ENCODE measurements around the gene NPC2.

NPC2 gene

DNA sequence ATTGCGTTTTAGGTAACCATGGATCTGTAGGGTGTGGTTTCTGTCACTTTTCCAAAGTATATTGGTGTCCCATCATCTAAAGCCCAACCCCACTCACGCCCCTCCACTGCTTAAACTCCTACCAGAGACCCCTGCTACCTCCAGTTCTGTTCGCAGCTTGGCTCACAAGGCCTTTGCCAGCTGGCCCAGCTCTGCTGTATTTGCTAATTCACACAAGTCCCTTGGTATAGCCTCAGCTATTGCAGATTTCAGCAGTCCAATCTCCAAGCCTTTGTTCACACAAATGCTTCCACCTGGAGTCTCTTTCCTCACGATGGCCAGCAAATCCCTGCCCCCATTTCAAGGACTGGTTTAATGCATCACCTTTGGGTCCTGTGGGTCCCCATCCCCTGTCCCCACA lies 24.6 kb upstream of the NPC2 start:
- Histone ChIP-seq H3K4me1 (ENCODE audit: control insufficient read depth, insufficient read depth, low read length) (peaks cover 25% of the 10 kb centered on the region), H3K9ac (ENCODE audit: low read depth, low read length) (no peak overlapping the region), H3K36me3 (ENCODE audit: insufficient read depth, low read length) (peaks cover 93% of the 10 kb centered on the region)

DNA sequence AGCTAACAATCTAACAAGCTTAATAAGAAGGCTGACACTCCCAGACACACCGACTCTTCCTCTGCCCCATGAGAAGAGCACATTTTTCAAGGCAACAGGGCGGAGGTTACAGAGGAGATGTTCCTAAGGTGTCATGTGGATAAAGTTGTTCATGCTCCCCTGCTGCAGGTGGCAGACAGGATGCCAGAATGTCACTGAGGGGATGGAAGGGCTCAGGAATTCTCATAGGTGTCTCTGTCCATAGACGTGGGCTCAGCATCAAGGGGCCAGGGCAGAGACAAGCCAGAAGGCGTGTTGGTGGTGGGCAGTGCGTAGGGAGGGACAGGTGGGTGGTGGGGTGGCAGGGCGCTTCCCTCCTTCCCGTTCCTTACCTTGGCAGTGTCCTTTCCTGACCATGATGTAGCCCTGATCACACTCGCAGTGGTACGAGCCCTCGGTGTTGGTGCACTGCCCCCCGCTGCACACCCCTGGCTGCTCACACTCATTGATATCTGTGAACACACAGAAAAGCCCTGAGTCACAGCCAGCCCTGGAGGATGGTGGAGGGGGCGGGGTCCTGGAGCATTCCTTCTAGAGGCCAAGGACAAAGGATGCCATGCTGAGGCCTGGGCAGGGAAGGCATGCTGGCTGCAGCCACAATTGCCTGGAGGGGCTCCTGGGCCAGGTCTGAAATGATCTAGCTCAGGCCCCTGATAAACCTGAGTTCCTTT lies 23.5 kb upstream of the NPC2 start:
- H3K27me3 ChIP-seq (ENCODE audit: control insufficient read depth, insufficient read depth, low read length), result no peaks in the 10 kb centered on the region
- H3K4me2 ChIP-seq (ENCODE audit: low read length), result no peak overlapping the region
- H3K4me3 ChIP-seq (ENCODE audit: low read length), result no peak overlapping the region
- H3K36me3 ChIP-seq (ENCODE audit: insufficient read depth, low read length), result peaks cover 91% of the 10 kb centered on the region
- H3K9ac ChIP-seq (ENCODE audit: low read depth, low read length), result no peak overlapping the region
- H3K9me3 ChIP-seq (replicated peaks; ENCODE audit: low read length), result no peaks in the 10 kb centered on the region
- H3K4me1 ChIP-seq (ENCODE audit: control insufficient read depth, insufficient read depth, low read length), result peaks cover 36% of the 10 kb centered on the region

More for the DNA sequence above, 24.6 kb upstream of the NPC2 start:
- Histone ChIP-seq H3K4me2 (ENCODE audit: low read length) (no peak overlapping the region), H3K4me3 (ENCODE audit: low read length) (no peak overlapping the region), H3K27me3 (ENCODE audit: control insufficient read depth, insufficient read depth, low read length) (no peaks in the 10 kb centered on the region), H3K9me3 (replicated peaks; ENCODE audit: low read length) (no peaks in the 10 kb centered on the region)

DNA sequence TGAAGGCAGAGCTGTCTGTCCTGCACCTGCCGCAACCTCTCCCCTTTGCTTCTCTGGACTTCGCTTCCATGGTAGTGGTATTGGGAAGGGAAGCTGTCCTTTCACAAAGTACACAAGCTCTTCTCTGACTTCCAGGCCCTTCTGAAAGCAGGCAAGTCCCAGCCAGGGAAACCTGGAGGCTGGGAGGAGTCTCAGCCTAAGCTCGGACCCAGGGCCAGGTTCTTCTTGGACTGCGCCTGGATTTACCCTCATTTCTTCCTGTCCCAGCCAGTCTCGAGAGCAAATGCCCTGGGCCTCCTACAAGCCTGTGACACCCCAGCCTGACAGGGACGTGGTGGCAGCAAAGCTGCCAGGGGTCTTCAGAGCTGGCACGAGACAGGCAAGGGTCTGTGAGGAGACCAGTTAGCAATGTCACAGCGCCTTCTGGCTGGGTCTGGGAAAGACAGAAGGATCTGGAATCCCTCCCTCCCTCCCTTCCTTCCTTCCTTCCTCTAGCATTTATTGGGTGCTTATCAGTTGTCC lies 22.8 kb upstream of the NPC2 start:
- peaks cover 43% of the 10 kb centered on the region for H3K4me1 ChIP-seq (ENCODE audit: control insufficient read depth, insufficient read depth, low read length)

DNA sequence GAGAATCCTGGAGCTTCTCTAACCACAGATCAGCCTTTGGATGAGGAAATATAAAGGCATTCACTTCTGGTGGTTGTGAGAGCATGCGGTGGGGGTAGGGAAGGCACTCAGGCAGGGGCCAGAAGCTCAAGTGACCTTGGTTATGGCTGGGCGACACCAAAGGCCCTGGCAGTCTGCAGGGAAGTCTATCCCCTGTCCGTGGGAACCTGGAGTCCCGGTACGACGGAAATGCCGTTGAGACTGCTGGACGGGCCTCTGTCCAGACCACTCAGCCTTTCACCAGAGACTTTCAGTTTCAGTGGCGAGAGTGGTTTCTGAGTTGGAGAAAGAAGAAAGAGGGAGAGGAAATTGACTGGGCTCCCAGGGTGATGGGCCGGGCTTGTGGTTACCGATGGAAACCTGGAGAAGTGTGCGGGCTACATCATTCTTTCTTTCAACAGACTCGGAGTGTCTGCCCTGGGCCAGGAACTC lies 21.4 kb upstream of the NPC2 start:
- H3K9me3 ChIP-seq (replicated peaks; ENCODE audit: low read length), result no peaks in the 10 kb centered on the region
- H3K4me3 ChIP-seq (ENCODE audit: low read length), result no peak overlapping the region
- no peak overlapping the region for H3K9ac ChIP-seq (ENCODE audit: low read depth, low read length)
- peaks cover 54% of the 10 kb centered on the region for H3K4me1 ChIP-seq (ENCODE audit: control insufficient read depth, insufficient read depth, low read length)
- H3K27me3 ChIP-seq (ENCODE audit: control insufficient read depth, insufficient read depth, low read length), result no peaks in the 10 kb centered on the region
- H3K4me2 ChIP-seq (ENCODE audit: low read length), result peak overlapping the region; percentile 22
- peaks cover 92% of the 10 kb centered on the region for H3K36me3 ChIP-seq (ENCODE audit: insufficient read depth, low read length)

More for the DNA sequence above, 22.8 kb upstream of the NPC2 start:
- H3K27me3 ChIP-seq (ENCODE audit: control insufficient read depth, insufficient read depth, low read length), result no peaks in the 10 kb centered on the region
- H3K9ac ChIP-seq (ENCODE audit: low read depth, low read length), result no peak overlapping the region
- no peak overlapping the region for H3K4me3 ChIP-seq (ENCODE audit: low read length)
- H3K9me3 ChIP-seq (replicated peaks; ENCODE audit: low read length), result no peaks in the 10 kb centered on the region
- no peak overlapping the region for H3K4me2 ChIP-seq (ENCODE audit: low read length)
- peaks cover 91% of the 10 kb centered on the region for H3K36me3 ChIP-seq (ENCODE audit: insufficient read depth, low read length)

DNA sequence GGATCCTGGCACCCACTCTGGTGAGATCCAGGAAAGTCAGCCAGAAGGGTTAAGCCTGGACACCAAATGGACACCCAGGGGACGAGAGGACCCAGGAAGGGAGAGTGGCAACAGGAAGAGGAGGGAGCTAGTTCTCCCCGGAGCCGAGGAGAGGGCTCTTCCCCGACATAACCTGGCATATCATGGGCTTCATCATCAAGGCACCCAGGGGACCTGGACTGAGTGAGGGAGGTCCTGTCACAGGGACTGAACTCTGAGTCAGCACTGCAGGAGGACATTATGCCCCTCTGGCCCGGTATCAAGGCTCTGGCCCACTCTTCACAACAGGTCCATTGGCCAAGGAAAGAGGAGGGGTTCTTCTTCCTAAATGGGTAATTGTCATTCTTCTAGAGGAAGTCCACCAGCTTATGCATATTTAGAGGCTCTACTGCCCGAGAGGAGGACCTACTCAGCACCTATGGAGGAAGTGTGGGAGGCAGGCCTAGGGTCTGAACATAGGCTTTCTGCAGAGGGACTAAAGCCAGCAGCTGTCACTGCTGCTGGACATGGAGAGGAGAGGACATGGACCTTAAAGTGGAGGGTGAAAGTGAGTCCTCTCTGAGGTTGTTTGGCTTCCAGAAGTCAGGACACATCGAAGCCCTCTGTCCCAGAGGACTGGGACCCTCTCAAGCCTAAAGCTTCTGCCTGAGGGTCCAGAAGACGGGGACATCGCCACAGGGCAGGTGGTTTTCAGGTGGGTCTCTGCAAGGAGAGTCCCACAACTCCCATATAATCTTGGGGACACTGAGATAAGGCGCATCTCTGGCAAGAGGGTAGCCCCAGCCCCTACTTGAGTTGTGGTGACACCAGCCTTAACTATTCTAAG lies 19.1 kb upstream of the NPC2 start:
- Histone ChIP-seq H3K9me3 (replicated peaks; ENCODE audit: low read length) (no peaks in the 10 kb centered on the region), H3K4me3 (ENCODE audit: low read length) (no peak overlapping the region), H3K4me2 (ENCODE audit: low read length) (no peak overlapping the region), H3K36me3 (ENCODE audit: insufficient read depth, low read length) (peaks cover 94% of the 10 kb centered on the region), H3K9ac (ENCODE audit: low read depth, low read length) (no peak overlapping the region), H3K4me1 (ENCODE audit: control insufficient read depth, insufficient read depth, low read length) (peaks cover 54% of the 10 kb centered on the region), H3K27me3 (ENCODE audit: control insufficient read depth, insufficient read depth, low read length) (no peaks in the 10 kb centered on the region)

DNA sequence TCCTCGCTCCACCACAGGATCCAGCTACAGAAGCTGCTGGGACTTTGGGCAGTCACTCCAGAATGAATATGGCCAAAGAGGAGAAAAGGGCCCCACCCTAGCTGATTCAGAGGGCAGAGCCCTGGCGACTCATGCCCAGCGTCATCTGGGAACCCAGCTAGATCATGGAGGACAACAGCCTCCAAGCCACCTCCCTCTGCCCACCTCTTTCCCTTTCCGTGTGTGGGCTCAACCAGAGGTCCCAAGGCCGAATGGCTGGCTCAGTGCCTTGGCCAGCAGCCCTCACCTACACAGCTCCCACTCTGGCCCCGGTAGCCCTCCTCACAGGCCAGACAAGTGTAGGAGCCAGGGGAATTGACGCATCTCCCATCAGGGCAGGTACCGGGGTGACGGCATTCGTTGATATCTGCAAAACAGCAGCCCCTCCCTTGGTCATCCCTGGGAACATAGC lies 17.9 kb upstream of the NPC2 start:
- Histone ChIP-seq H3K4me3 (ENCODE audit: low read length) (peak overlapping the region; percentile 1), H3K36me3 (ENCODE audit: insufficient read depth, low read length) (peaks cover 94% of the 10 kb centered on the region), H3K9me3 (replicated peaks; ENCODE audit: low read length) (no peaks in the 10 kb centered on the region), H3K27me3 (ENCODE audit: control insufficient read depth, insufficient read depth, low read length) (no peaks in the 10 kb centered on the region), H3K4me2 (ENCODE audit: low read length) (peak overlapping the region; percentile 53), H3K4me1 (ENCODE audit: control insufficient read depth, insufficient read depth, low read length) (peaks cover 48% of the 10 kb centered on the region), H3K9ac (ENCODE audit: low read depth, low read length) (peak overlapping the region; percentile 49)

DNA sequence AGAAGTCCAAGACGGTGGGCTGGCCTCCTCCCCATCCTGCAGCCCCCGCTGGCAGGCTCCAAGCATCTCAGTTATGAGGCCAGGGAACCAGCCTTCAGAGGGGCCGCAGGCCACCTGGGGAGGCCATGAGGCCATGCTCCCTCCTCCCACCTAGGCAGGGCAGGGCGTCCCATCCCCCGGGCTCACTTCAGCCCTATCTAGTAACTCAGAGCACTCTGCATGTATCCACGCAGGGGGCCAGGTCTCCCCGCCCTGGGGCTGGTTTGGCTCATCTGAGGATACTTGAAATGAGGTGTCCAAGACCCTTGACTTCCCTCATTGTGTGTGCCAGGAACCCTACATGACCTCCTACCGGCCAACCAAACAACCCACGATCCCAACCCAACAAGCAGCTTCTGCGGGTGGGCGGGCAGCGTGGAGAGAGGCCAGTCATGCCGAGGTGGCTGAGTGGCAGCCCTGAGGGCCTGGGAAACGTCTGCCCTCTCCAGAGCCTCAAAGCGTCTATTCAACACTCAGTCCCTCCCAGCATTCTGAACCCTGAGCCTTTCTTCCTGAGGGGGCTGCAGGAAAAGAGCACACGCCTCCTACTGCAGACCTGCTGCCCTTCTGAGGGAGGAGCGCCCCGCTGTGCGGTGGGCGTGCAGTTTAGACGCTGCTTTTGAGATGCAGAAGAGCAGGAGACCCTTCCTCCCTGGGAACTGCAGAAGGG lies 17.3 kb upstream of the NPC2 start:
- Histone ChIP-seq H3K4me2 (ENCODE audit: low read length) (peak overlapping the region; percentile 53), H3K9me3 (replicated peaks; ENCODE audit: low read length) (no peaks in the 10 kb centered on the region), H3K4me3 (ENCODE audit: low read length) (no peak overlapping the region), H3K9ac (ENCODE audit: low read depth, low read length) (peak overlapping the region; percentile 49), H3K4me1 (ENCODE audit: control insufficient read depth, insufficient read depth, low read length) (peaks cover 48% of the 10 kb centered on the region), H3K36me3 (ENCODE audit: insufficient read depth, low read length) (peaks cover 94% of the 10 kb centered on the region), H3K27me3 (ENCODE audit: control insufficient read depth, insufficient read depth, low read length) (no peaks in the 10 kb centered on the region)

DNA sequence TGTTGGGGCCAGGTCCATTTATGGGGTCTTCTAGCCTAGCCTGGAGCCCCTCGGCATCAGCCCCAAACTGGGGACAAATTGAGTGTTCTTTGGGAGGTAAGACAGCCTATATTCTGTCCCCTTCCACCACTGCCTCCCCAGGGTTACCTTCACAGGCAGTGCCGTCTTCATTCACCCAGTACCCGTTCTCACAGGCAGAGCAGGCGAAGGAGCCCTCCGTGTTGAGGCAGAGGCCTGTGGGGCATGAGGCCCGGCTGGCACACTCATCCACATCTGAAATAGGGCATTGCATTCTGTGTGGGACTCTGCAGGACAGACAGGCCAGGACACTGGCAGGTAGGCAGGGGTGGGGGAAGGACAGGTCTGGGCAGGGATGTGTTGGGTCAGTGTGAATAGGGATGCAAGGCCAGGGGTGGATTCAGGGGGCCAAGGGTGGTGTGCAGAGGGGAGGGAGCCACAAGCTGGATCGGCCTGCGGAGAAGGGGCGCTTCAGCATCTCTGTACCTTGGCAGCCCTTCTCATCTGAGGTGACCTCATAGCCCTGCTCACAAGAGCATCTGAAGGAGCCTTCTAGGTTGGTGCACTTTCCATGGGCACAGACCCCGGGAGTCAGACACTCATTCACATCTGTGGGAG lies 16.6 kb upstream of the NPC2 start:
- peaks cover 95% of the 10 kb centered on the region for H3K36me3 ChIP-seq (ENCODE audit: insufficient read depth, low read length)
- peaks cover 44% of the 10 kb centered on the region for H3K4me1 ChIP-seq (ENCODE audit: control insufficient read depth, insufficient read depth, low read length)
- H3K4me3 ChIP-seq (ENCODE audit: low read length), result no peak overlapping the region

DNA sequence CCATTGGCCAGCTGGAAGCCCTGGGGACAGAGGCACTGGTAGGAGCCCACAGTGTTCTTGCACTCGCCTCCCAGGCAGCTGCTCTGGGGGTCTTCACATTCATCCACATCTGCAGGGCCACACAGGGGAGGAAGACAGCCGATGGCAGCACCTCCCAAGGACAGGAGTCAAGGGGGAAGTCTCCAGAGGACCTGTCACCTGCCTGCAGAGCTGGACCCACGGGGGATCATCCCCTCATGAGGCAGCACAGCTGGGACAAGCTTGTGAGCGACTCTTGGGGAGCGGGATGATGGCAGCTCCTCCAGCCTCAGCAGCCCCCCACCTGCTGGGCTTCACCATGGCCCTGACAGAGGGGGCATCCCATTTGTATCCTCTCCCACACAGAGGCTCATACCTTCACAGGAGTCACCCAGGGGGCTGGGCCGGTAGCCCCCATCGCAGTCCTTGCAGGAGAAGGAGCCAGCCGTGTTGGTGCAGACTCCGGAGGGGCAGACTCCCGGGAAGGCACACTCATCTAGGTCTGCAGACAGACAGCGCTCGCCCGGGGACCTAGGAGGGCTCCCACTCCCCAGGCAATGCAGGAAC lies 15.8 kb upstream of the NPC2 start:
- H3K9ac ChIP-seq (ENCODE audit: low read depth, low read length), result no peak overlapping the region
- no peaks in the 10 kb centered on the region for H3K27me3 ChIP-seq (ENCODE audit: control insufficient read depth, insufficient read depth, low read length)
- no peaks in the 10 kb centered on the region for H3K9me3 ChIP-seq (replicated peaks; ENCODE audit: low read length)
- H3K4me3 ChIP-seq (ENCODE audit: low read length), result no peak overlapping the region
- peaks cover 36% of the 10 kb centered on the region for H3K4me1 ChIP-seq (ENCODE audit: control insufficient read depth, insufficient read depth, low read length)
- no peak overlapping the region for H3K4me2 ChIP-seq (ENCODE audit: low read length)
- peaks cover 95% of the 10 kb centered on the region for H3K36me3 ChIP-seq (ENCODE audit: insufficient read depth, low read length)

More for the DNA sequence above, 16.6 kb upstream of the NPC2 start:
- H3K4me2 ChIP-seq (ENCODE audit: low read length), result no peak overlapping the region
- no peaks in the 10 kb centered on the region for H3K27me3 ChIP-seq (ENCODE audit: control insufficient read depth, insufficient read depth, low read length)
- H3K9ac ChIP-seq (ENCODE audit: low read depth, low read length), result no peak overlapping the region
- H3K9me3 ChIP-seq (replicated peaks; ENCODE audit: low read length), result no peaks in the 10 kb centered on the region

DNA sequence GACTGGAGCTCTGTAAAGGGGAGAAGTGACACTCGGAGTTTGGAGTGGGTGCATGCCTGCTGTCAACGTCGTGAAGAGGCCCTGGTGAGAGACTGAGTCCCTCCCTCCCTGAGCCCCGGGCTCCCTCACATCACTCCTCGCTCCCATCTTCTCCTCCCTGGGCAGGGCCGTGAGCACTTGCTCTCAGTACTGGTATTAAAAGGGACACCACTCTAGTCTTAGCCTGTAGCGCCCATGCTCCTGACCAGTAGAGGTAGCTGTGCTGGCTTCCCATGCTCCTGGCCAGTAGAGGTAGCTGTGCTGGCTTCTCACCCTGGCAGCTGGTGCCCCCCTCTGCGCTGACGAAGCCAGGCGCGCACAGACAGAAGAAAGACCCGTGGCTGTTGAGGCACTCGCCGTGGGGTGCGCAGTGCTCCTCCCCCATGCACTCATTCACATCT lies 15.2 kb upstream of the NPC2 start:
- Histone ChIP-seq H3K4me1 (ENCODE audit: control insufficient read depth, insufficient read depth, low read length) (peaks cover 33% of the 10 kb centered on the region), H3K36me3 (ENCODE audit: insufficient read depth, low read length) (peaks cover 96% of the 10 kb centered on the region), H3K27me3 (ENCODE audit: control insufficient read depth, insufficient read depth, low read length) (no peaks in the 10 kb centered on the region), H3K9me3 (replicated peaks; ENCODE audit: low read length) (no peaks in the 10 kb centered on the region), H3K4me3 (ENCODE audit: low read length) (no peak overlapping the region), H3K4me2 (ENCODE audit: low read length) (no peak overlapping the region), H3K9ac (ENCODE audit: low read depth, low read length) (no peak overlapping the region)
